OCI-LY3 (cell line): ENCODE data around the gene FKBP1B.
A peak's percentile ranks its signal among the peaks of the same experiment; 100 is the strongest.

Experiments used
- H2AFZ ChIP-seq: fragments of 200-600, 300-600 bp; shearing (Covaris generic); 2 replicates; pipeline ENCODE4 v1.6.0; 2014; ENCODE audit warnings: antibody characterized with exemption, low read depth, low read length
- H3K27ac ChIP-seq: fragments of 200-600, 300-600 bp; sonication (generic); 2 replicates; pipeline ENCODE4 v1.5.1; 2014; ENCODE audit warnings: mild to moderate bottlenecking, low read length, moderate library complexity, mixed read lengths
- H3K27me3 ChIP-seq: fragments of 200-600, 300-600 bp; sonication (generic); 2 replicates; pipeline ENCODE4 v1.6.1; 2014; ENCODE audit warnings: low read depth, low read length, mixed read lengths
- H3K36me3 ChIP-seq: fragments of 200-600, 300-600 bp; sonication (generic); replicated peaks from 2 replicates; pipeline ENCODE3; 2014; ENCODE audit warnings: low read depth, low read length, mixed read lengths
- H3K4me1 ChIP-seq: fragments of 300-600, 200-600 bp; sonication (generic); 2 replicates; pipeline ENCODE4 v1.6.1; 2014; ENCODE audit warnings: low read length, mixed read lengths
- H3K4me2 ChIP-seq: fragments of 200-600, 300-600 bp; sonication (generic); 2 replicates; pipeline ENCODE4 v1.6.1; 2014; ENCODE audit warnings: low read length, mixed read lengths
- H3K4me3 ChIP-seq: fragments of 300-600, 200-600 bp; sonication (generic); 2 replicates; pipeline ENCODE4 v1.5.1; 2014; ENCODE audit warnings: antibody characterized with exemption, mild to moderate bottlenecking, low read length, moderate library complexity
- H3K79me2 ChIP-seq: fragments of 300-600, 200-600 bp; shearing (Covaris generic); 2 replicates; pipeline ENCODE4 v1.6.1; 2014; ENCODE audit warnings: mild to moderate bottlenecking, low read length, mixed read lengths
- H3K9ac ChIP-seq: fragments of 300-600, 200-600 bp; shearing (Covaris generic); 2 replicates; pipeline ENCODE4 v1.6.0; 2014; ENCODE audit warnings: mild to moderate bottlenecking, low read length, moderate library complexity
- H3K9me3 ChIP-seq: fragments of 200-600, 300-600 bp; shearing (Covaris generic); 2 replicates; pipeline ENCODE4 v1.6.1; 2014; ENCODE audit warnings: low read length, mixed read lengths; ENCODE audit not compliant: insufficient read depth
- H4K20me1 ChIP-seq: fragments of 200-600, 300-600 bp; sonication (generic); 2 replicates; pipeline ENCODE4 v1.6.1; 2016; ENCODE audit warnings: low read length, mixed read lengths; ENCODE audit not compliant: insufficient read depth
- EZH2phosphoT487 ChIP-seq: fragments of 200-600 bp; shearing (Covaris generic); IDR thresholded peaks from 2 replicates; pipeline ENCODE4 v1.6.1; 2018; ENCODE audit warnings: antibody characterized with exemption, mixed run types, low read depth
- TF ChIP-seq, protein P1 (sequence below): fragments of 200-600, 300-600 bp; sonication (generic); IDR thresholded peaks from 2 replicates; pipeline ENCODE4 v1.5.1; 2014; ENCODE audit warnings: antibody characterized with exemption, low read length, low read depth

FKBP1B gene

DNA sequence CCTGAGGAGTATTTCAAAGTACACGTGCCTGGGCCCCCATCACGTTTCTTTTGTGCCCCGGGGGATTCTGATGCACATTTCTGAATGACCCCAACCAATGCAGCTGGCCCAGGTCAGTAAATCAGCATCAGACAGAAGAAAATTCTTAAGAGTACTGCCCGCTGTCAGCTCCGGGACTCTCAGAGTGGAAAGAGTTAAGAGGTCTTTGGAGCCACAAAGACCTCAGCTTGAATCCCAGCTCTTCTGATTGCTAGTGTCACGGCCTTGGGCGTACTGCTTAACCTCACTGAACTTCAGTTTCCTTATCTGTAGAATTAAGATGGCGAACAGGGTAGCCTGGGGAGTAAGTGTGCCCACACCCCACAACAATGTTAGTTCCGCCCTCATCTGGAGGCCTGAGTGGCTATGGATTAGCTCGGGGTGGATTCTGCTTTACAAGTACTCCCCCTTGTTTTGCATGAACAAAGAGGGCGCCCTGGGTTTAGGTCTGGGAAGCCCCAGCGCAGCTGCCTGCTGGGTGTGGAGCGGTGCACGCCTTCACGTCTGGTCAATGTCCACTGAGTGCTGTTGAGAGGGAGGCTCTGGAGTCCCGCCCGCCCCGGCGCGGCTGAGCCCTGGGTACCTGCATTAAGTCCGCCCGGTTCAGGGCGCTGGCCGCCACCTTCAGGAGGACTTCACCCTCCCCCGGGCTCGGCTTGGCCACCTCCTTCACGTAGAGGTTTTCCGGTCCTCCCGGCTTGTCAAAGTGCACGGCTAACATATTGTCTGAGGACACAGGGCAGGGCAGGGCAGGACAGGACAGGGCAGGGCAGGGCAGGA lies 34.2 kb downstream of the FKBP1B start:
- H4K20me1 ChIP-seq = no peaks in the 10 kb centered on the region
- TF ChIP-seq EZH2phosphoT487 = no peak
- TF ChIP-seq, protein P1, sequence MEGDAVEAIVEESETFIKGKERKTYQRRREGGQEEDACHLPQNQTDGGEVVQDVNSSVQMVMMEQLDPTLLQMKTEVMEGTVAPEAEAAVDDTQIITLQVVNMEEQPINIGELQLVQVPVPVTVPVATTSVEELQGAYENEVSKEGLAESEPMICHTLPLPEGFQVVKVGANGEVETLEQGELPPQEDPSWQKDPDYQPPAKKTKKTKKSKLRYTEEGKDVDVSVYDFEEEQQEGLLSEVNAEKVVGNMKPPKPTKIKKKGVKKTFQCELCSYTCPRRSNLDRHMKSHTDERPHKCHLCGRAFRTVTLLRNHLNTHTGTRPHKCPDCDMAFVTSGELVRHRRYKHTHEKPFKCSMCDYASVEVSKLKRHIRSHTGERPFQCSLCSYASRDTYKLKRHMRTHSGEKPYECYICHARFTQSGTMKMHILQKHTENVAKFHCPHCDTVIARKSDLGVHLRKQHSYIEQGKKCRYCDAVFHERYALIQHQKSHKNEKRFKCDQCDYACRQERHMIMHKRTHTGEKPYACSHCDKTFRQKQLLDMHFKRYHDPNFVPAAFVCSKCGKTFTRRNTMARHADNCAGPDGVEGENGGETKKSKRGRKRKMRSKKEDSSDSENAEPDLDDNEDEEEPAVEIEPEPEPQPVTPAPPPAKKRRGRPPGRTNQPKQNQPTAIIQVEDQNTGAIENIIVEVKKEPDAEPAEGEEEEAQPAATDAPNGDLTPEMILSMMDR = no peak

DNA sequence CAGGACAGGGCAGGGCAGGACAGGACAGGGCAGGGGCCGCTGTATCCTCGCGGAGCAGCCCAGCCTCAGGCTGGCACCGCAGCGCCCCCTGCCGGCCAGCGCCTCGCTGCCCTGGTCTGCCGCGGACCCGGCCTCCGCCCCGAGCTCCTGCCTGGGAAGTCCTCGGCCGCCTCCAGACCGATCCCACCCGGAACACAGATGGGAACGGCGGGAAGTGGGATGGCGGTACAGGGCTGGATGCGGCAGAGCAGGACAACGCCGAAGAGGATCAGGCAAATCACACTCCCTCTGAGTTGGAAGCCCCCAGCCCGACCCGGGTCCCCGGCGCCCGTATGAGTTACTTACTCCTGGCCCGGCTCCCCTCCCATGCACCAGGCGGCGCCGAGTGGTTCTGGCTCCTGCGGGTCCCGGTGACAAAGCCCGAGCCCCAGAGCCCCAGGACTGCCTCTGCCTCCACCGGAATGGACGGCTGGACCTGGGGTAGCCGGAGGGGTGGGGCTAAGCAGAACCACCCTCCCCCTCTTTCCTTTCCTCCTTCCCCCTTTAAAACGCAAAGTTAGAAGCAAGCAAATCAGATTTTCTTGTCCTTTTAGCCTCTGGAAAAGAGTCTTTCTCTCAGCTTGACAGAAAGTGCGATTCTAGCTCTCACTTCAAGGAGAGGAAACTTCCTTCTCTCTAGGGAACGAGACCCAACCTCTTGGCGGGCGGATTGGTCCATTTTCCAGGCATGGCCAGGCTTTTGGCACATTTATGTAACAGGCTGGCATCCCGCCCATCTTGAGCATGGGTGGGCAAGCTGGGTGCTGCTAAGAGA lies 35.1 kb downstream of the FKBP1B start, which contains the start of gene TP53I3:
Gene TP53I3 (minus strand): TSS at position 449 of the 814 bp plus-strand sequence. CDS start 508 bp downstream, outside the sequence.
- no peaks in the 10 kb centered on the region for H4K20me1 ChIP-seq
- peak within 1 kb of the TSS; percentile 99 for H2AFZ ChIP-seq
- H3K79me2 ChIP-seq = no peaks in the 10 kb centered on the region
- no peaks in the 10 kb centered on the region for H3K36me3 ChIP-seq
- peak within 1 kb of the TSS; percentile 83 for H3K27ac ChIP-seq
- peak within 1 kb of the TSS; percentile 87 for H3K9ac ChIP-seq
- H3K4me1 ChIP-seq = peaks cover 14% of the 10 kb centered on the region
- TF ChIP-seq EZH2phosphoT487 = no peak
- TF ChIP-seq, protein P1 = peak; percentile 83
- peak within 1 kb of the TSS; percentile 100 for H3K4me2 ChIP-seq
- H3K27me3 ChIP-seq = no peaks in the 10 kb centered on the region
- peak within 1 kb of the TSS; percentile 87 for H3K4me3 ChIP-seq
- H3K9me3 ChIP-seq = no peaks in the 10 kb centered on the region

More for the DNA sequence above, 34.2 kb downstream of the FKBP1B start:
- Histone ChIP-seq H3K4me1 (peaks cover 14% of the 10 kb centered on the region), H3K9me3 (no peaks in the 10 kb centered on the region), H3K79me2 (no peaks in the 10 kb centered on the region), H3K9ac (peak overlapping the region; percentile 87), H3K4me2 (peak overlapping the region; percentile 100), H3K27me3 (no peaks in the 10 kb centered on the region), H2AFZ (peak overlapping the region; percentile 90), H3K36me3 (no peaks in the 10 kb centered on the region), H3K4me3 (peak overlapping the region; percentile 87), H3K27ac (peak overlapping the region; percentile 83)

GRCh38 chr2:24085200-24085489 lies 35.6 kb downstream of the FKBP1B start:
- Histone ChIP-seq H3K4me3 (peak overlapping the region; percentile 87), H2AFZ (peak overlapping the region; percentile 99), H4K20me1 (no peaks in the 10 kb centered on the region), H3K4me1 (peaks cover 14% of the 10 kb centered on the region), H3K27me3 (no peaks in the 10 kb centered on the region), H3K79me2 (no peaks in the 10 kb centered on the region), H3K4me2 (peak overlapping the region; percentile 100), H3K9me3 (no peaks in the 10 kb centered on the region), H3K36me3 (no peaks in the 10 kb centered on the region), H3K27ac (peak overlapping the region; percentile 83; the same call in 1 of the 2 replicates), H3K9ac (peak overlapping the region; percentile 87)
- TF ChIP-seq, protein P1 = no peak
- TF ChIP-seq EZH2phosphoT487 = no peak

GRCh38 chr2:24086241-24086640 lies 36.7 kb downstream of the FKBP1B start:
- TF ChIP-seq EZH2phosphoT487 = no peak
- TF ChIP-seq, protein P1 = no peak
- Histone ChIP-seq H3K4me1 (peaks cover 14% of the 10 kb centered on the region), H3K4me3 (no peak overlapping the region), H3K27me3 (no peaks in the 10 kb centered on the region), H3K9me3 (no peaks in the 10 kb centered on the region), H3K9ac (no peak overlapping the region), H3K79me2 (no peaks in the 10 kb centered on the region), H3K4me2 (no peak overlapping the region), H2AFZ (no peak overlapping the region), H3K36me3 (no peaks in the 10 kb centered on the region), H4K20me1 (no peaks in the 10 kb centered on the region), H3K27ac (no peak overlapping the region)
